ENCODE results near the gene RLBP1.
A peak's percentile ranks its signal among the peaks of the same experiment; 100 is the strongest.

The RLBP1 gene

GRCh38 chr15:89171136-89172072 is 50.0 kb downstream of the RLBP1 start:
- DNase-seq (ENCODE audit: low spot score) (no peak), ATAC-seq (ENCODE audit: low read depth) (no peak)
- no peak overlapping the region for H3K4me3 ChIP-seq (ENCODE audit: severe bottlenecking)
- peaks cover 29% of the 10 kb centered on the region for H3K36me3 ChIP-seq (ENCODE audit: low read depth)
- H3K9me3 ChIP-seq (ENCODE audit: severe bottlenecking) = no peaks in the 10 kb centered on the region
- no peaks in the 10 kb centered on the region for H3K27me3 ChIP-seq (ENCODE audit: insufficient read depth, poor library complexity, severe bottlenecking)
- TF ChIP-seq CTCF (IDR thresholded peaks at IDR 0.05; ENCODE audit: poor library complexity, severe bottlenecking) = peak; percentile 88
- H3K27ac ChIP-seq (ENCODE audit: poor library complexity, severe bottlenecking) = no peak overlapping the region
- H3K4me1 ChIP-seq (ENCODE audit: insufficient read depth, poor library complexity, severe bottlenecking) = peaks cover 30% of the 10 kb centered on the region

DNA sequence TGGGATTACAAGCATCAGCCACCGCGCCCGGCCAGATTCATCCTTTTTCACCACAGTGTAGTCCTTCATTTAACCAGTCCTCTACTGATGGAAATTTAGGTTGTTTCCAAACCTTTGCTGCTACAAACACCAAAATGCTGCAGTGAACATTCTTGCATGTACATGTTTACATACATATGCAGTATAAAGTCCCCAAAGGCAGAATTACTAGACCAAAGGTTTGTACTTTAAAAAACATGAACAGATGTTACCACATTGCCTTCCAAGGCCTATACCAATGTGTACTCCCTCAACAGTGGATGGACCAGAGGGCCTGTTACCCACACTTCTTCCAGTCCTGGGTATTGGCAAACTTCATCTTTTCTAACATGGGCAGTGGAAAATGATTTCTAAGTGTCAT is 51.0 kb downstream of the RLBP1 start:
- H3K4me3 ChIP-seq (ENCODE audit: severe bottlenecking) = no peak overlapping the region
- TF ChIP-seq CTCF (IDR thresholded peaks at IDR 0.05; ENCODE audit: poor library complexity, severe bottlenecking) = no peak
- peaks cover 40% of the 10 kb centered on the region for H3K4me1 ChIP-seq (ENCODE audit: insufficient read depth, poor library complexity, severe bottlenecking)
- ATAC-seq (ENCODE audit: low read depth) (no peak), DNase-seq (ENCODE audit: low spot score) (no peak)
- H3K27me3 ChIP-seq (ENCODE audit: insufficient read depth, poor library complexity, severe bottlenecking) = no peaks in the 10 kb centered on the region
- no peak overlapping the region for H3K27ac ChIP-seq (ENCODE audit: poor library complexity, severe bottlenecking)
- no peaks in the 10 kb centered on the region for H3K9me3 ChIP-seq (ENCODE audit: severe bottlenecking)
- peaks cover 21% of the 10 kb centered on the region for H3K36me3 ChIP-seq (ENCODE audit: low read depth)

DNA sequence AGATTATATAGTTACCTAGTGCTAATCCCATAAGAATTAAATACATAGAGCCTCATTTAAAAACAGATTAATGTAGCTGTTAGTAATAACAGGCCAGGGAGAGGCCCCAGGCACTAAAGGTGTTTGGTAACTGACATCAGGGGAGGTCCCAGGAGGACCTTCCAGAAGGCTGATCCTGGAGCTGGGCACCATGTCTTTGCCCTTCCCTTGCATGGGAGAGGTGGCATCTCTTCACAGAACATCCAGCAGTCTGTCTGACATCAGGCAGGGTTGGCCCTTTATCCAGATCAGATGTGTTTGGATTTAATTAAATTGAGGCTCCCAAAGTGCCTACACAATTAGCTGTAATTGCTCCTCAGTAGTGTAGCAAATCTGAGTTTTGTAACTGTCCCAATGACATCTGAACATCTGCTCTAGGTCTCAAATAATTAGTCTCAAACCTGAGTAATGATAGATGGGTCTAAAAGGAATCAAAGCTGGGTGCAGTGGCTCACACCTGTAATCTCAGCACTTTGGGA is 53.0 kb downstream of the RLBP1 start:
- peaks cover 41% of the 10 kb centered on the region for H3K4me1 ChIP-seq (ENCODE audit: insufficient read depth, poor library complexity, severe bottlenecking)
- ATAC-seq (ENCODE audit: low read depth) = no peak; the same call in 1 of the 3 replicates
- no peak for TF ChIP-seq CTCF (IDR thresholded peaks at IDR 0.05; ENCODE audit: poor library complexity, severe bottlenecking)

DNA sequence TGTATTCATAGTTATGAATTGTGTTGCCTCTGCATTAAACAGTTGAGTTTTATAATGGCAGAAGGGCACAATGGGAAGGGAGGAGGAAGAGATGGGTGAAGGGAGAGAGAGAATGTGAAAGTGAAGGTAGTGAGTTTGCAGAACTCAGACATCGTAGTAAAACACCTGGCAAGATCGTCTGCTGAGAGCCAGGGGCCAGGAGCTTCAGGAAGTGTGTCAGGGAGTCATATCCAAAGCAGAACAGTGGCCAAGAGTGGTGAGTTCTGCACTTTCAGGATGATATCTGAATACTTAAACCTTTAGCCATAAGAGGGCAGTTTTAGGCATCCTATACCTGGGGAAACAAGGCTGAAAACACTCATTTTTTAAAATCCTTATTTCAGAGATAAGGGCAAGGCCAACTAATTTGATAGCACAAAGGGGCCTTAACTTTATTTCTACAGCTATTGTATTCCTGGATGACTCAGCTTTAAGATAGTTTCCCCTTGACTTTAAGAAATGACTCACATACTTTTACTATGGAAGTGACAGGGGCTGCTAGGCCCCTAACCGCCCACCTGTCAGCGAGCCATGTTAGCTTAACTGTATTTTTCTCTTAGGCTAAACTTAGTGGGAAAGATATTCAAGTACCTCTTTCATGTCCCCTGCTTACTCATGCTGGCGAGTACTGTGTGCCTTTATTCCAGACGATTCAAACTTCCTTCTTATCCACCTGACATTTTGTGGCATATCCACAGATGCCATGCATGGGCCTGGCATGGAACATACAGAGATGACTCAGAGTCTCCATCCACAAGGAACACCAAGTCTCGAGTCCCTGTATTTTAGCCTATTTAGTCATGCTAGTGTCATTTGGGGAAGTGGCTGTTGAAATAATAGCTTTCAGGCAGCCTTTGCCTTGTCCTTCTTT is 53.9 kb downstream of the RLBP1 start:
- DNase-seq (ENCODE audit: low spot score) = no peak
- H3K36me3 ChIP-seq (ENCODE audit: low read depth) = peaks cover 24% of the 10 kb centered on the region
- ATAC-seq (ENCODE audit: low read depth) = peak; percentile 85
- H3K4me1 ChIP-seq (ENCODE audit: insufficient read depth, poor library complexity, severe bottlenecking) = peaks cover 41% of the 10 kb centered on the region
- H3K4me3 ChIP-seq (ENCODE audit: severe bottlenecking) = no peak overlapping the region
- H3K9me3 ChIP-seq (ENCODE audit: severe bottlenecking) = no peaks in the 10 kb centered on the region
- no peaks in the 10 kb centered on the region for H3K27me3 ChIP-seq (ENCODE audit: insufficient read depth, poor library complexity, severe bottlenecking)
- peak; percentile 13 for TF ChIP-seq CTCF (IDR thresholded peaks at IDR 0.05; ENCODE audit: poor library complexity, severe bottlenecking)
- peak overlapping the region; percentile 91 for H3K27ac ChIP-seq (ENCODE audit: poor library complexity, severe bottlenecking)

More for the DNA sequence above, 53.0 kb downstream of the RLBP1 start:
- Histone ChIP-seq H3K27ac (ENCODE audit: poor library complexity, severe bottlenecking) (peak overlapping the region; percentile 91), H3K4me3 (ENCODE audit: severe bottlenecking) (no peak overlapping the region), H3K36me3 (ENCODE audit: low read depth) (peaks cover 28% of the 10 kb centered on the region), H3K27me3 (ENCODE audit: insufficient read depth, poor library complexity, severe bottlenecking) (no peaks in the 10 kb centered on the region), H3K9me3 (ENCODE audit: severe bottlenecking) (no peaks in the 10 kb centered on the region)
- DNase-seq (ENCODE audit: low spot score) = no peak
